ENCODE data around the gene MAP4K4. TPM values are rescaled to one million over a fixed set of nuclear protein-coding genes. Genes with fewer than 3 reads are reported as not detected.

Gene MAP4K4
- total and polyA plus RNA-seq, 2 of the 4 experiments (the other 2 are of a cell fraction): 89.4 to 124 TPM

DNA sequence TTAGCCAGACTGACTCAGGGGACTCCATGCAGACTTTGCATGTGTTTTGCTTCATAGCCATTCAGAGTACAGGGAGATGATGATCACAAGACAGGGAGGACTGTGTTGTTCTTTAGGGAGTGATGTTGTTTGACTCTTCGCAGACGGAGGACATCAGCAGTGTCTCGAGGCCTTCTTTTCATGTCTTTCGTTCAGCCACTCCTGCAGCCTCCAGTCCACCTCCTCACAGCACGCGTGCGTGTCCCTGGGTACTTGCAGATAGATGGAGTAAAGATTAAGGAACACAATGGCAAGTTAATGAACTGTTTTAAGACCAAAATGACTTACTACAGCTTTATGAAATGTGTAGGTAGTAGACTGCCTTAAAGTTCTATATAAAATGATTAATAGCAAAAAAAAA, 114.7 kb downstream of the MAP4K4 start:
- peaks cover 1% of the 10 kb centered on the region; the same call in 1 of the 2 replicates for H3K36me3 ChIP-seq (ENCODE audit: control insufficient read depth, insufficient read depth, low read length)
- no peak overlapping the region for H2BK15ac ChIP-seq (ENCODE audit: low read depth, low read length)
- H3K23ac ChIP-seq (ENCODE audit: low read depth, low read length): no peak overlapping the region
- dilution Hi-C loops (cut with HindIII; ENCODE audit: low sequenced_read_pairs, unreplicated experiment): no loop called here
- H3K18ac ChIP-seq (ENCODE audit: low read depth, low read length): no peak overlapping the region
- H2AK9ac ChIP-seq (replicated peaks; ENCODE audit: low read depth, low read length, poor library complexity): no peak overlapping the region
- intact Hi-C loops (cut with micrococcal nuclease): no loop called here
- ChIA-PET POLR2A (ENCODE audit: unreplicated experiment) (no interaction called here), CTCF (no interaction called here)
- peaks cover 81% of the 10 kb centered on the region for H4K20me1 ChIP-seq (ENCODE audit: insufficient read depth, low read length)
- peaks cover 22% of the 10 kb centered on the region for H3K4me1 ChIP-seq (ENCODE audit: control insufficient read depth, insufficient read depth, low read length)
- H2BK120ac ChIP-seq (ENCODE audit: low read depth, low read length): no peak overlapping the region
- H2BK5ac ChIP-seq (ENCODE audit: low read depth, low read length, poor library complexity, severe bottlenecking): no peak overlapping the region
- H3K27ac ChIP-seq (ENCODE audit: insufficient read depth, low read length): no peak overlapping the region
- H3K79me1 ChIP-seq (ENCODE audit: low read depth in 1 of 2, low read length in 2 of 2): peaks cover 26 to 81% of the 10 kb centered on the region in 2 experiments
- H2AFZ ChIP-seq (replicated peaks; ENCODE audit: low read length, poor library complexity): no peak overlapping the region
- H3K27me3 ChIP-seq (ENCODE audit: control insufficient read depth, insufficient read depth, low read length): no peaks in the 10 kb centered on the region
- H4K8ac ChIP-seq (ENCODE audit: low read depth in 2 of 2, low read length in 2 of 2): no peak overlapping the region
- no peak overlapping the region for H2BK20ac ChIP-seq (ENCODE audit: low read depth, low read length)
- H3K4me2 ChIP-seq (ENCODE audit: low read depth, low read length): no peak overlapping the region
- peaks cover 36% of the 10 kb centered on the region for H3K9me1 ChIP-seq (ENCODE audit: insufficient read depth, low read length)
- H2AK5ac ChIP-seq (ENCODE audit: low read depth, low read length): no peak overlapping the region
- H3K56ac ChIP-seq (ENCODE audit: extremely low read depth, insufficient read depth, low read length): no peak overlapping the region
- WGBS, 2 experiments (ENCODE audit: extremely low coverage in 2 of 2, insufficient read length in 1 of 2): no CpG with 5 or more reads among the region's 7 CpGs
- no peak overlapping the region for H4K5ac ChIP-seq (ENCODE audit: low read depth, low read length)
- TF ChIP-seq NFE2L2 (IDR thresholded peaks at IDR 0.05; ENCODE audit: low read depth, low read length): no peak
- TF ChIP-seq MAFK (IDR thresholded peaks at IDR 0.05; ENCODE audit: low read depth, low read length): no peak
- no peak for TF ChIP-seq POLR2A (IDR thresholded peaks at IDR 0.05; ENCODE audit: low read depth, low read length)
- no peak for TF ChIP-seq RFX5 (IDR thresholded peaks at IDR 0.05; ENCODE audit: low read depth, low read length)
- TF ChIP-seq CTCF (conservative IDR thresholded peaks at IDR 0.05; ENCODE audit: low read depth, low read length): no peak
- no peak for TF ChIP-seq SMC3 (IDR thresholded peaks at IDR 0.05; ENCODE audit: low read depth, low read length)
- no peak for TF ChIP-seq MXI1 (IDR thresholded peaks at IDR 0.05; ENCODE audit: borderline replicate concordance, low read depth, low read length)
- TF ChIP-seq MAZ (IDR thresholded peaks at IDR 0.05; ENCODE audit: borderline replicate concordance, low read depth, low read length): no peak
- TF ChIP-seq, protein P1, sequence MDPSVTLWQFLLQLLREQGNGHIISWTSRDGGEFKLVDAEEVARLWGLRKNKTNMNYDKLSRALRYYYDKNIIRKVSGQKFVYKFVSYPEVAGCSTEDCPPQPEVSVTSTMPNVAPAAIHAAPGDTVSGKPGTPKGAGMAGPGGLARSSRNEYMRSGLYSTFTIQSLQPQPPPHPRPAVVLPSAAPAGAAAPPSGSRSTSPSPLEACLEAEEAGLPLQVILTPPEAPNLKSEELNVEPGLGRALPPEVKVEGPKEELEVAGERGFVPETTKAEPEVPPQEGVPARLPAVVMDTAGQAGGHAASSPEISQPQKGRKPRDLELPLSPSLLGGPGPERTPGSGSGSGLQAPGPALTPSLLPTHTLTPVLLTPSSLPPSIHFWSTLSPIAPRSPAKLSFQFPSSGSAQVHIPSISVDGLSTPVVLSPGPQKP (IDR thresholded peaks at IDR 0.05; ENCODE audit: borderline replicate concordance, low read depth, low read length): no peak
- TF ChIP-seq RAD21 (IDR thresholded peaks at IDR 0.05; ENCODE audit: low read length): no peak
- TF ChIP-seq CEBPB (IDR thresholded peaks at IDR 0.05; ENCODE audit: low read depth, low read length): no peak
- TF ChIP-seq BHLHE40 (IDR thresholded peaks at IDR 0.05; ENCODE audit: low read depth, low read length): no peak
- no peak for TF ChIP-seq RCOR1 (IDR thresholded peaks at IDR 0.05; ENCODE audit: insufficient replicate concordance, low read length)
- TF ChIP-seq FOS (IDR thresholded peaks at IDR 0.05; ENCODE audit: low read depth, low read length): no peak
- TF ChIP-seq, protein P2, sequence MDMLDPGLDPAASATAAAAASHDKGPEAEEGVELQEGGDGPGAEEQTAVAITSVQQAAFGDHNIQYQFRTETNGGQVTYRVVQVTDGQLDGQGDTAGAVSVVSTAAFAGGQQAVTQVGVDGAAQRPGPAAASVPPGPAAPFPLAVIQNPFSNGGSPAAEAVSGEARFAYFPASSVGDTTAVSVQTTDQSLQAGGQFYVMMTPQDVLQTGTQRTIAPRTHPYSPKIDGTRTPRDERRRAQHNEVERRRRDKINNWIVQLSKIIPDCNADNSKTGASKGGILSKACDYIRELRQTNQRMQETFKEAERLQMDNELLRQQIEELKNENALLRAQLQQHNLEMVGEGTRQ (IDR thresholded peaks at IDR 0.05; ENCODE audit: low read depth, low read length): no peak
- no peak for TF ChIP-seq CHD1 (IDR thresholded peaks at IDR 0.05; ENCODE audit: low read depth, low read length)
- DNase-seq: no peak
- H4K91ac ChIP-seq (ENCODE audit: insufficient read depth, low read depth, low read length): no peak overlapping the region
- H3K4ac ChIP-seq (ENCODE audit: low read depth, low read length): no peak overlapping the region
- H3K4me3 ChIP-seq (ENCODE audit: insufficient read depth, low read depth, low read length): no peak overlapping the region
- no peak for ATAC-seq (ENCODE audit: low read depth)
- H3K9ac ChIP-seq (ENCODE audit: low read depth, low read length): no peak overlapping the region
- in situ Hi-C loops (cut with MboI; ENCODE audit: low sequenced_read_pairs): no loop called here
- H3K9me3 ChIP-seq (ENCODE audit: control insufficient read depth, insufficient read depth, low read length): no peaks in the 10 kb centered on the region
- no TSS peak for BruUV-seq (replicated peaks)
- peak overlapping the region; percentile 76; the same call in 1 of the 2 replicates for H3K14ac ChIP-seq (replicated peaks; ENCODE audit: low read depth, low read length)
